Measurements from ENCODE around the gene IL22.

Gene IL22, protein sequence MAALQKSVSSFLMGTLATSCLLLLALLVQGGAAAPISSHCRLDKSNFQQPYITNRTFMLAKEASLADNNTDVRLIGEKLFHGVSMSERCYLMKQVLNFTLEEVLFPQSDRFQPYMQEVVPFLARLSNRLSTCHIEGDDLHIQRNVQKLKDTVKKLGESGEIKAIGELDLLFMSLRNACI

DNA sequence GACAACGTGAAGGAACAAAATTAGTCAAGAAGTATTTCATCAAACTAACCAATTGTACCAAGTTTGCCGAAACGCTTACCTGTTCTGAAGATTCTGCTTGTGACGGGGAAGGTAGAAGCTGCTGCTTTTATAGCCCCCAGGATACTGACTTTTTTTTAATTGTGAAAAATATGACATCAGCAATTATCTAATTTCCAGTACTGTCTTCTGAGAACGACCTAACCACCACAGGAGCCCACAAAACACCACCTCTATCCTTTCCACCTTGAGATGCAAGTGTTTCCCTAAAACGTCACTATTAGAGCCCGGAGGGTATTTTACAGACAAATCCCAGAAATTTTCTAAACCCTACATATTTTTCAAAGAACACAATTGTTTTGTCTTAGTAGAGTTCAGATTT lies at the start of gene IL22:
TSS of gene IL22 (minus strand) at position 101 of the 400 bp plus-strand sequence. CDS start 156 bp downstream, outside the sequence.
- no peak for DNase-seq (ENCODE audit: low read depth in 2 of 2)

DNA sequence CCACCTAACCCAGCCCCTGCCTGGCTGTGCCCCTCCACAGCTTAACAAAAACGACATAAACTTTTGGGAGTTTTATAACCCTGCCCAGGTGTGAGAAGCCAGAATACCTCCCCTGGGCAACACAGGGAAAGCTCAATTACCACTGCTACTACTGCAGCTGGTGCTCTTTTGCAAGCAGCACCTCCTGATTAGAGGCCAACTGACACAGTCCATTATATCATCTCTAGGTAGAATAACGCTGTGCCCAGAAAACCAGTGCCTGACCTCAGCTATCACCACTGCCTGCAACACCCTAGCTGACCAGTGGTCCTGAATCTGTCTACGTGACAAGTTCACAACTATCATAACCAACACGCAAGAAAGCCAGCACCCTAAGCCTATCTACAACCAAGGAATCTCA lies 44.5 kb upstream of the IL22 start:
- no peak for DNase-seq (ENCODE audit: low read depth in 2 of 2)

DNA sequence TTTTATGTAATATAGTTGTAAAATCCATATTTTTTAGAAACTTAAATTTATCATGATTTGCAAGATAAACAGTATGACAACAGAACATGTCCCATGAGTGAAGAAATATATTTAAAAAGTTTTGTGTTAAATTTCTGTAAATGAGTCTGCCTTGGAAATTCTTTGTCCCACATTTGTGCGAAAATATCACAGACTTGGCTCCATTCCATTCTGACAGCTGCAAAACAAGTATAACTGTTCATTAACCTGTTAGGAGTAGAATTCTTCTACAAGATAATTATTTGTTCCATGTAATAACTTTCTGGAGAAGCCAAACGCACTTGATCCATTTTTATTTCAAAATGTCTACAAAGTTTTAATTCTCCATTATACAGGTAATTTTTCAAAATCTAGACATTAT lies 40.8 kb upstream of the IL22 start:
- no peak for DNase-seq (ENCODE audit: low read depth in 2 of 2)

DNA sequence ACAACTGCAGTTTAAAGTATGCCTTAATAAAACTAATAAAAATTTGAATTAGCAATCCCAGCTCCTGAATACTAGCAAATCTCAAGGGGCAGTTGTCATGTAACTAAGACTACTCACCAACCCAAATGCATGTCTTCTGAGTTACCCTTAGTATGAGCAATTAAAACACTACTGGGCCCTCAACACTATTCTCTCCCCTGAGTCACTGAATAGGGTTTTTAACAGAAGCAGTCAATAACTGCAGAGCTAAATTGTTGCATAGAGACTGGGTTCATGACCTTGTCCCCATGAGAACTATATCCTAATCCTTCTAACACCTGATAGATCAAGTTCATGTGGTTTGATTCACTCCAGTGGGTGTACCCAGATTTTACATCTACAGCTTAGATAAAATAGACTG lies 39.9 kb upstream of the IL22 start:
- DNase-seq (ENCODE audit: low read depth in 2 of 2): no peak

DNA sequence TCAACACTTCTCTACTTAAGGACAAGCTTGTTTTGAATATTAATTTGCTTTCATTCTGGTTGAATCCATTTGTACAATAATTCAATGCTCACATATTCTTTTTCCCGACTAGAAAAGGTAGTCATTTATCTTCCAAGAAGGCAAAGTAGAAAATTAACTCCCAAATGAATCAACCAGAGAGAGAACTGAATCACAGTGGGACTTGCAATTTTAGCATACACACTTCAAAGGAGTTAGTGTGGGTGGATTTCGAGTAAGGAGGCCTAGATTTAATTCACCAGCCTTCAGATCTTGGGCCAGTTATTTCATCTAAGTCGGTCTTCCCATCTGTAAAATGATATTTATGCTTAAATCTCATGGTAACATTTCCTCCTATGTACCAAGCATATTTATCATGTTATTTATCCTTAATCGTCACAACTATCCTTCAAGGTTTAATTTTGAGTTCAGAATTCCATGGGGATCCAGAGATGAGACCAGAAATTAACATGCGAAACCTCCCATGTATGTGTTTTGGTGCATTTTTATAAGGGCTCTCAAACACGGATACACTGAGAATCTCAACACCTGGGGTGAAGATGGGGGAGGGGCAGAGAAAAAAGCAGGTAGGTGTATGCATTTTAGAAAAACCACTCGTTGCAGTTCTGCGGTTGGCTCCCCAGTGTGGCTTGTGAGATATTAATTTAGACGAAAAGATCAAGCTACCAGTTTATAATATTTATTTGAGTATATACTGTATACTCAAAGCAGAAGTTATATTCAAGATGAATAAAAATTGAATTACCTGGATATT lies 38.9 kb upstream of the IL22 start:
- DNase-seq (ENCODE audit: low read depth in 2 of 2): no peak

DNA sequence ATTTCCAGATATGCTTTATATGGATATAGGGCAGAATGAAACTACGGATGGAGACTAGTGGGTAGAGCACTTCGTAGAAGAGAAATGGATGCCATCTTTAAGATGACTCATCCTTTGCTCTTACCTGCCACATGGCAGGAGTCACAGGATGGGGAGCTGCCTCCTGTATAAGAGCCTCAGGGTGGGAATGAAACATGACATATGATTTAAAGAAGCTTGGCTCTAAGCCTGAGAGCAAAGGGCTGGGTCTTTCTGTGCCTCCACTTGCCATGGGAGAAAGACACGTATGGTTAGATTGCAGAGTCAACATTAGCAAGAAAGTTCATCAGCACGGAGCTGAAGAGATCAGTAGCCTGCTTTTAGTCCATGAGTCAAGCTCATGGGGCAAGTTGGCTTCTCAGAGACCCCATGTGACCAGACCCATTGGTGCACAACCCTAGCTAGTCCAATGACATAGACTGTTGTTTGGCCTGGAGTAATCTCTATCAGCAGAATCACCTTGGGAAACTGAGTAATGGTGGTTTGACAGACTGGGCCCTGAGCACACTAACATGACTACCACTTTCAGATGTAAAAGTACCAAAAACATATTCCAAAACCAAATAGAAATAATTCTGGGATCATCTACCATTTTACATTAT lies 38.1 kb upstream of the IL22 start:
- DNase-seq (ENCODE audit: low read depth in 2 of 2): no peak

DNA sequence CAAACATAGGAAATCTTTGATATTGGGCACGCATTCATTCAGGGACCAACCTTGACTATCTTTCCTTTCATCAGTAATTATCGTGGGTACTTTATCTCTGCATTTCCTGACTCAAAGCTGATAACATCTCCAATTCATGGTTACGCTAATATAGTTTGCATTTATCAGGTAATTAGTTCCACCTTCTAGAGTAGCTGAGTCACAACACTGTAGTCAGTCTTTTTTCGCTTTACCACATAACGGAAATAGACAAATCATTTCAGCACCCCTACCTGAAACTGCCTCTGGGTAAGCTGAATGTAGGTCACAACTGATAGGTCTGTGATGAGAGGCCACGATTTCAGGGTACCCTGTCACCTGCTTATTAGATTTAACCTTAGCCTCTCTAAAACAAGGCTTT lies 36.7 kb upstream of the IL22 start:
- DNase-seq (ENCODE audit: low read depth in 2 of 2): no peak

DNA sequence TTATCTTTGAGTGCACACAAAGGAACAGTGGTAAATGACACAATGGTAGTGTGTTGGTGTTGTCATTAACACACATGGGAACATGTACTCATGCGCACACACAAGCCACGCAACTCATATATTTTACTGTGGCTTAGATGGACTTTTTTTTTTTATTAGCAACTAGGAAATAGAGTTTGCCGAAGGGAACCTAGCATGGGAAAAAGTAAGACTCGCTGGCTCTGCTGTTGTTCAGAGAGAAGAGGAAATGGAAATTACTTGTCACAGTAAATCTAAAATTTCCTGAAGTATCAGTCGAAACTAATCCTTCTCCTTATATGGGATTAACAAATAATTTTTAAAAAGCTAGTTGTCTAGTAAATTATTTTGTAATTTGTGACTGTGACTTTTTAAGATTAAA lies 33.7 kb upstream of the IL22 start:
- DNase-seq (ENCODE audit: low read depth in 2 of 2): no peak

DNA sequence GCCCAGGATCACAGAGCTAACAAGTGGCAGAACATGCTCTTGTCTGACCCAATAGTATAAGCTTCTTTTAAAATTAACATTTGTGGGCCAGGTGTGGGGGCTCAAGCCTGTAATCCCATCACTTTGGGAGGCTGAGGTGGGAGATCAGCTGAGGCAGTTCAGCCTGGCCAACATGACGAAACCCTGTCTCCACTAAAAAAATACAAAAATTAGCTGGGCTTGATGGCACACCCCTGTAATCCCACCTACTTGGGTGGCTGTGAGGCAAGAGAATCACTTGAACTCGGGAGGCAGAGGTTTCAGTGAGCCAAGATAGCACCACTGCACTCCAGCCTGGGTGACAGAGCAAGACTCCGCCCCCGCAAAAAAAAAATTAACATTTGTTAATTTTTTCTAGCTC lies 33.0 kb upstream of the IL22 start:
- DNase-seq (ENCODE audit: low read depth in 2 of 2): no peak

DNA sequence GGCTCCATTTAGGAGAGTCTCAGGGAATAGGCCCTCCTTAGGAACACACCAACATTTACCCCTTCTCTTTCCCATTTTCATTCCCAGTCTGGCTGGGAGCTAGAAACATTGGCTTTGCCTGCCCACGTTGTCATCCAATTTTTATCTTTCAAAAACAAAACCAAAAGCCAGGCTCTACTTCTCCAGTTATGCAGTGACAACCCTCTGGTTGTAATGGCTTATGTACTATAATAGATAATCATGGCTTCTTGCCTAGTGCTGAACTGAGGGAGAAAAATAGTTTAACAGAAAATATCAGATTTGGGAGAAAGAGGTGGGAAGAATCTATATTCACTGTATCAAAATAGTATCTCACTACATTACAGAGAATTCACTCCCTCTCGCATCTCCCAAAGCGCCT lies 32.1 kb upstream of the IL22 start:
- DNase-seq (ENCODE audit: low read depth in 2 of 2): no peak

DNA sequence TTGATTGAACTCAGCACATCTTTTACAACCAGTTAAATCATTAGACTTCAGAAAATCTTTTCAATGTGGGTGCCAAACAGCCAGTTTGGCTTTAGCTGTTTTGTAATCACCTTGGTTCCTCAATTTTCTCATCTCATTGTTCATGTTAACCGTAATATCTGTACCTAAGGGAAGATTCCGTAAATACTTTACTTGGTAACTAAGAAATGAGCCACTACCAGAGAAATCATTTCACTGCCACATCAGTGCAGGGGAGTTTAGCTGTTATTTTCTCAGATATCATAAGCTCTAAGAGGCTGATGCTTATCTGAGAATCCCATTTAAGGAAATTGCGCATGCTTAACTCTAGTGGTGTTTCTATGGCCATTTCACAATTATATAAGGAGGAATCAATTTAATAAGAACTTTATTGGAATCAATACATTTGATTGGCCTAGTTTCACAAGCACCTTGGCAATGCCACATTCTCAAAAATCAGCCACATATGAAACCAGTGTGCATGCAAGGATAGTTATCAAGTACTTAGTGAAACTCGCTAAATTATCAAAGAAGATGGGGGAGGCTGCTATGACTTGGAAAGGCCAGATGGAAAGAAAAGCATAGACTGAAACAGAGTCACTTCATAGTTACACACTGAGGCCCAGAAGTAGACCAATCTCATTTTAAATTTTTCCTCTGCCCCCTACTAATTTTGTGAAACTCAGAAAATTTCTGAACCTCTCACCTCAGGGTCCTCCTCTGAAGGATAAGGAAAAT lies 28.1 kb upstream of the IL22 start:
- DNase-seq (ENCODE audit: low read depth in 2 of 2): no peak

DNA sequence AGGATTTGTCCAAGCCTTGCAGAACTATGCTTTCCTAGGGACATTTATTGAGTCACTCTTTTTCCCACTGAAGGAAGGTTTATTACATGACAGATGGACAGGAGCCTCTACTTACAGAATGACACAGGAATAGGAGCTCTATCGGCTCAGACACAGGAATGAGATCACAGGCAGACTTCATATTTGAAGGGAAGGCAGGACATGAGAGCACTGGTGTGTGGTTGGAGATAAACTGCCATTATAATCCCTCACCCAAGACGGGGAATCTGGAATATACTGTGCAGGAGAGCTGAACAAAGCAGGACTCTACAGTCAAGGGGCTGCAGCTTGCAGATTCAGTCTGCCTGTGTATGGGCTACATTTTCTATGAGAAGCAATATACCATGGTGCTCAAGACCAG lies 26.8 kb upstream of the IL22 start:
- no peak for DNase-seq (ENCODE audit: low read depth in 2 of 2)

DNA sequence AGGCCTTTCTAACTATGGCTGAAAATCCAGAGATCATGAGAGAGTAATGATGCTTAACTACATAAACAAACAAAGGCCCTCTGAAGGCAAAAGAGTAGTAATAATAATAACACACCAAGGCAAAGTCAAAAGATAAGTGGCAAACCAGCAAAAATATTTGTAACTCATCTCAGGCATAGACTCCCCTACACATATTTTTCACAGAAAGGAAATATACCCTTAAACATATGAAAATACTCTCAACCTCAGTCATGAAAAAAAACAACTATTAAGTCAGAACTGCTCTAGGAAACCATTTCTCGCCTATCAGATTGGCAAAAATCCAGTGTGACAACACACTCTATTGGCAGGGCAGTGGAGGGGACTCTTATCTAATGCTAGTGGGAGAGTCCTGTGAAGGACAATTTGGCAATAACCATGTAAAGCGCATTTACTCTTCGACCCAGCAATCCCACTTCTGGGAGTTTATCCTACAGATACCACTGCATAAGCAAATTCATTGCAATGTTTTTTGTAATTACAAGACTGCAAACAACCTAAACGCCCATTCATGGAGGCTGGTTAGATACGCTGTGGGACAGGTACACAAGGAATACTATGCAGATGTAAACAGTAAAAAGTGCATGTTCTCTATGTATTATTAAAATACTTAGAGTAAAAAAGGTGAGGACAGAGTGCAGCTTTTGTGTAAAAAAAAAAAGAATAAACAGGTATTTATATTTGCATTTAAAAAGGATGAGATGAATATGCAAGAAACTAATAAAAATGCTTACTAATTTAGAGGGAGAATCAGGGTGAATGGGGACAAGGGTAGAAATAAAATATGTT lies 26.0 kb upstream of the IL22 start:
- no peak for DNase-seq (ENCODE audit: low read depth in 2 of 2)

DNA sequence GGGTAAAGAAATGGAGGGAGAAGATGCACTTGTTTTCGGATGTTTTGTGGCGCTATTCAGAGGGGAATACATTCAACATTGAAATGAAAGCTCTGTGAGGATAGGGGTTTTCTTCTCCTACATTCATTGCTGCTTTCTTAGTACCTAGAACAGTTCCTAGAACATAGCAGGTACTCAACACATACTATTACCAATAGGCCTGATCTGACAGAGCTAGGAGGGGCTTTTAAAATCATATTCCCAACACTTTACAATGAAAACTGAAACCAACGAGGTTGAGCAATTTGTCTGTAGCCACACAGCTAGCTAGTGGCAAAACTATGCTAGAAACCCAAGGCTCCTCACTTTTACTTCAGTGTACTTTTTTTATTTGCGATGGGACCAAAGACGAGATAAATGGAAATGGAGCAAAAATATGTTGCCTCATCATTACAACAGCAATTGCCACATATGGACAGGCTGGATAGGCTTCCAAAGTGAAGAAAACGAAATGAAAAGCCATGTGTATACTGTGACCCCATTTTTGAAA lies 23.1 kb upstream of the IL22 start:
- DNase-seq (ENCODE audit: low read depth in 2 of 2): no peak

DNA sequence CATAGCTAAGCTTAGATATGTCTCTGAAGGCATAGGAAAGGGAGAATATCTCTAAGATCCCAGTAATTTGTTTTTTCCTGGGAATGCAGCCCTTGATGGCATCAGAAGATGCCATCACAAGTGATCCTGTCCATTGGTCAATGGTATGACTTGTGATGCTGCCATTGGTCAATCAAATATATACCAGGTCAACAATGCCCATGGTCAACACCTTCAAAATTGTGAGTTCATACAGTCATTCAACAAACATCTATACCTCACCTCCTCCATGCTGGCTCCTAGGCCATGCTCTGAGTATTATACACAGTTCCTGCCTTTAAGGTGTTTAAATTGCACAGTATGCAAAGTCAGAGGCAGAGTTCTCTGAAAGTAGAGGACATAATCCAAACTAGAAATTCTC lies 19.3 kb upstream of the IL22 start:
- no peak for DNase-seq (ENCODE audit: low read depth in 2 of 2)

DNA sequence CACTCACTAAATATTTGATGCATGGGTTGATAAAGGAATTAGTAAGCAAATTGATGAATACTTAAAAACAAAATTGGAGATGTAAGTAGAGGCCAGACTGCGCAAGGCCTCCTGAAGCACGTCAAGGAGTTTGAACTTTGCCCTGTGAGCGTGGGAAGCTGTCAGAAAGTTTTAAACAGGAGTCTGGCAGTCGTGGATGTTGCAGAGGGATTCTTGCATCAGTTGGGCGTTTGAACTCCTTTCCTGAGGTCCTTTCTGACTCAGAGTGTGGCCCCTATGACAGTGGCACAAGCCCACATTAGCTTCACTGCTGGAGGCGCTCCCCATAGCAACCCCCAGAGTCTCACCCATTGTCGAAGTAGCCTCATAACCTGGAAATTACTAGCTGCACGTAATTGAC lies 17.9 kb upstream of the IL22 start:
- no peak for DNase-seq (ENCODE audit: low read depth in 2 of 2)

DNA sequence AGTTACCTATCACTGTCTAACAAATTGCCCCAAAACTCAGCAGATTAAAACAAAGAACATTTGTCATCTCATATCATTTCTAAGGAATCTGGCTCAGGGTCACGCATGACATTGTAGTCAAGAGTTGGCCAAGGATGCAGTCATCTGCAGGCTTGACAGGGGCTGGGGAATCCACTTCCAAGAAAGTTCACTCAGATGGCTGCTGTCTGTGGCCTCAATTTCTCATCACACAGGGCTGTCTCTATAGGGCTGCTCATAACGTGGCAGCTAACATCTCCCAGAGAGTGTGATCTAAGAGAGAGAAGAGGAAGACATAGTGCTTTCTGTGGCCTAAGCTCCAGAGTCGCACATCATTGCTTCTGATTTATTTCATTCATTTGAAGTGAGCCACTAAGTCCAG lies 17.0 kb upstream of the IL22 start:
- no peak for DNase-seq (ENCODE audit: low read depth in 2 of 2)

DNA sequence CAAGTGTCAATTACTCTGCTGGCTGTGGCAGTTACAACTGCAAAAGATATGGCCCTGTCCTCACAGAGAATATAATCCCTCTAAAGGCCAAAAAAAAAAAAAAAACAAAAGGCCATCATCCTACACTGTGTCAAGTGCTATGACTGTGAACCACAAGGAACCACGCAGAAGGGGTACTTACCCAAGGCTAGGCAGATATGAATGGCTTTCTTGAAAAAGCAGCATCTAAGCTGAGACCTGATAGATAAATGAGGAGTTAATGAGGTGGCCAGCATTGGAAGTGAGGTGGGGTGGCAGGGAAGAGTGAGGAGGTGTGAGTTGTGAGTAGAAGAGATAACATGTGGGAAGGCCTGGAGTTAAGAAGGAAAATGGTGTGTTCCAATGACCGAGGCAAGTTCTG lies 16.4 kb upstream of the IL22 start:
- no peak for DNase-seq (ENCODE audit: low read depth in 2 of 2)

DNA sequence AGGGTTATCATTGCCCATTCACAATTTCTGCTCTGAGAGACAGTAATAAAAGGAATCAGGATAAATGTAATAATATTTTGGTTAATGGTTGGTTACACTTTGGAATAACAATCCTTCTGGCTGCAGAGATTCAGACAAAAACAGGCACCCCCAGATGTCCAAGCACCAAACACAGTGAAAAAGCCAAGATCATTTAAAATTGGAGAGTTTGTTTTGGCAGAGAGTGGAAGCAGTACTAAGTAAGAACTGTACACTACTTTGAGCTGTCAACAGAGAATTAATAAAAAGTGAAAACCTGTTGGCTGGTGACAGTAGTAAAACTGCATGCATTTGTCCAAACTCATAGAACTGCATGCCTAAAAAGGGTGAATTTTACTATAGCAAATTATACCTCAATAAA lies 15.6 kb upstream of the IL22 start:
- no peak for DNase-seq (ENCODE audit: low read depth in 2 of 2)

DNA sequence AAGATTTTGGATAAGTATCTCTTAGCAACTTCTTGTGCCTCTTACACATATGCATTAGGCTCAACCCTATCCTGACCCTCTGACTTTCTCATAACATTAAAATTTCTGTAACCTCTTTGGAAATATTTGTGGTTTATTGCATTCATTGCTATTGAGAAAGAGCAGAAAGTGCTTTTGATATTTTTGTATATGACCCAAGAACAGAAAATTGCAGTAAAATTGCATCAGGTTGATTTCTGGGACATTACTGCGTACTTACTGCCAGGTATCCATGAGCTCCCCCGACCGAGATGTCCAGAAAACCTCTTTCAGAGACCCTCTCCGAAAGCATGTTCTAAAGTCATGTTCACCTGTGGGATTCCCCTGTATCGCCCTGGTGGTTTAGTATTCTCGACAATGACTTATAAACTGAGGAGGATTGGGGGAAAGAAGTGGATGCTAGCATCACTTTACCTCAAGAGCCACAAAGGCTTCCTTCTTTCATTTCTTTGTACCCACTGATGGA lies 14.5 kb upstream of the IL22 start:
- no peak for DNase-seq (ENCODE audit: low read depth in 2 of 2)

DNA sequence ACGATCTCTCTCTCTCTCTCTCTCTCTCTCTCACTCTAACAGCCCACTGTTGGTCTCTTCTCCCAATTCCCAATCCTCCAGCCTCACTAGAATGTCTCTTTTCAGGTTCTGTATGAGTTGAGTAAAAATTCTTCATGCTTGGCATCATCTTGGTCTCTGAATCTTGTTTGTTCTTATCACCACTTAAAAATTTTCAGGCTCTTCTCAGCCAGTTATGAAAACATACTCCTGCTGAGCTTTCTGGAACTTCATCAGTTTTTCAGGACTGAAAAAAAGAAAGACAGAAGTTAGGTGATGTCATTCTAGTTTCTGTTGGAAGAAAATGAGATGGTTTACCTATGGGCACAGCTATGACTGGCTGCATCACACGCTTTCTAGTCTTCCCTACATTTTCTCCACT lies 11.5 kb upstream of the IL22 start:
- no peak for DNase-seq (ENCODE audit: low read depth in 2 of 2)

Data from stimulated activated CD8-positive, alpha-beta memory T cell treated with anti-CD3 and anti-CD28 coated beads, Interleukin-7, amount 100 ng/mL, for 4 hours (primary cell).